ENCODE measurements around the gene CAMTA2.

The CAMTA2 gene

GRCh38 chr17:5000237-5000639 lies 12.8 kb upstream of the CAMTA2 start:
- H3K27me3 ChIP-seq (ENCODE audit: control insufficient read depth, insufficient read depth, low read length): no peaks in the 10 kb centered on the region
- no peak for DNase-seq (ENCODE audit: low read depth, low spot score)
- no peaks in the 10 kb centered on the region for H3K9me3 ChIP-seq (ENCODE audit: control insufficient read depth, insufficient read depth, low read length)
- H3K4me1 ChIP-seq (ENCODE audit: control insufficient read depth, insufficient read depth, low read length): 0 out of 2 replicates have a peak, but pooled peaks cover 2% of the 10 kb centered on the region
- WGBS (ENCODE audit: insufficient coverage, insufficient read length): no CpG with 5 or more reads among the region's 11 CpGs
- H3K36me3 ChIP-seq (ENCODE audit: control insufficient read depth, insufficient read depth, low read length): peaks cover 37% of the 10 kb centered on the region
- no peak overlapping the region for H3K27ac ChIP-seq (ENCODE audit: low read length)
- H3K4me3 ChIP-seq (ENCODE audit: low read length): no peak overlapping the region

DNA sequence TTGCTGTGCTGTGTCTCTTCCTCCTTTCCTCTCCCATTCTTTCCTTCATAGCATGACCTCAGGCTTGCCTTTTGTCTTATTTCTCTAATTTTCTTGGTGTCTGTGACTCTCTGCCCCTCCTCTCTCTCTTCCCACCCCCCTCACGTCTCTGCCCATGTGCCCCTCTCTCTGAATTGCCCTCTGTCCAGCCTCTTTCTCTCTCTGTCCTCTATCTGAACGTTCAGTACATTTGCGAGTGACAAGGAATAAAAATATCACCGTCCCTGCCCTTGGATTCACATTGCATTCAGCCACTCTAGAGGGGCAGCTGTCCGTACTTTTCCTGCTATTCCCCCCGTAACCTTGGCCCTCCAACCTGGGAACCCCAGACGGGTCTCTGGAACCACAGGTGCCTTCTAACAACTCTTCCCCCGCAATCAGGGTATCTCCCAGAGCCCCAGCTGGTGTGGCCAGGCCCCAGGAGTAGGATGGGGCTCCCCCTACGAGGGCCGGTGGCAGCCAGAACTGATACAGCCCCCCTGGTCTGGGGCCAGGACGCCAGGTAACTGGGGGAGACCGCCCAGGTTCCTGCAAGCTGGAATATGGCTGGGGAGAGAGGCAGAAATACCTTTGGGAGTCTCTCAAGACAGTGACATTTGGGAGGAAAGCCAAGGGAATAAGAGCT lies 12.1 kb upstream of the CAMTA2 start:
- no CpG with 5 or more reads among the region's 12 CpGs for WGBS (ENCODE audit: insufficient coverage, insufficient read length)

GRCh38 chr17:4998732-4999429 lies 11.4 kb upstream of the CAMTA2 start:
- H3K27ac ChIP-seq (ENCODE audit: low read length): no peak overlapping the region

More for the DNA sequence above, 12.1 kb upstream of the CAMTA2 start:
- Histone ChIP-seq H3K27me3 (ENCODE audit: control insufficient read depth, insufficient read depth, low read length) (no peaks in the 10 kb centered on the region), H3K9me3 (ENCODE audit: control insufficient read depth, insufficient read depth, low read length) (no peaks in the 10 kb centered on the region), H3K4me1 (ENCODE audit: control insufficient read depth, insufficient read depth, low read length) (0 out of 2 replicates have a peak, but pooled peaks cover 2% of the 10 kb centered on the region), H3K36me3 (ENCODE audit: control insufficient read depth, insufficient read depth, low read length) (peaks cover 30% of the 10 kb centered on the region), H3K27ac (ENCODE audit: low read length) (no peak overlapping the region), H3K4me3 (ENCODE audit: low read length) (no peak overlapping the region)
- no peak for DNase-seq (ENCODE audit: low read depth, low spot score)

GRCh38 chr17:4998027-4998731 lies 10.7 kb upstream of the CAMTA2 start:
- H3K4me3 ChIP-seq (ENCODE audit: low read length): peak overlapping the region; percentile 71
- DNase-seq (ENCODE audit: low read depth, low spot score): no peak
- no CpG with 5 or more reads among the region's 55 CpGs for WGBS (ENCODE audit: insufficient coverage, insufficient read length)
- H3K27ac ChIP-seq (ENCODE audit: low read length): no peak overlapping the region
- H3K4me1 ChIP-seq (ENCODE audit: control insufficient read depth, insufficient read depth, low read length): 0 out of 2 replicates have a peak, but pooled peaks cover 2% of the 10 kb centered on the region
- no peaks in the 10 kb centered on the region for H3K9me3 ChIP-seq (ENCODE audit: control insufficient read depth, insufficient read depth, low read length)
- peaks cover 17% of the 10 kb centered on the region for H3K36me3 ChIP-seq (ENCODE audit: control insufficient read depth, insufficient read depth, low read length)
- H3K27me3 ChIP-seq (ENCODE audit: control insufficient read depth, insufficient read depth, low read length): no peaks in the 10 kb centered on the region

More at GRCh38 chr17:4998732-4999429, 11.4 kb upstream of the CAMTA2 start:
- no peaks in the 10 kb centered on the region for H3K27me3 ChIP-seq (ENCODE audit: control insufficient read depth, insufficient read depth, low read length)
- H3K9me3 ChIP-seq (ENCODE audit: control insufficient read depth, insufficient read depth, low read length): no peaks in the 10 kb centered on the region
- no peak for DNase-seq (ENCODE audit: low read depth, low spot score)
- 0 out of 2 replicates have a peak, but pooled peaks cover 2% of the 10 kb centered on the region for H3K4me1 ChIP-seq (ENCODE audit: control insufficient read depth, insufficient read depth, low read length)
- WGBS (ENCODE audit: insufficient coverage, insufficient read length): no CpG with 5 or more reads among the region's 14 CpGs
- peaks cover 23% of the 10 kb centered on the region for H3K36me3 ChIP-seq (ENCODE audit: control insufficient read depth, insufficient read depth, low read length)
- H3K4me3 ChIP-seq (ENCODE audit: low read length): peak overlapping the region; percentile 71

- DNase-seq (ENCODE audit: low read depth, low spot score): peak; percentile 60
- H3K36me3 ChIP-seq (ENCODE audit: control insufficient read depth, insufficient read depth, low read length): peaks cover 13% of the 10 kb centered on the region
- H3K27ac ChIP-seq (ENCODE audit: low read length): no peak within 1 kb of the TSS
- H3K27me3 ChIP-seq (ENCODE audit: control insufficient read depth, insufficient read depth, low read length): no peaks in the 10 kb centered on the region
- WGBS (ENCODE audit: insufficient coverage, insufficient read length): no CpG with 5 or more reads among the region's 93 CpGs
- H3K4me1 ChIP-seq (ENCODE audit: control insufficient read depth, insufficient read depth, low read length): 0 out of 2 replicates have a peak, but pooled peaks cover 2% of the 10 kb centered on the region
- H3K4me3 ChIP-seq (ENCODE audit: low read length): peak within 1 kb of the TSS; percentile 71
- no peaks in the 10 kb centered on the region for H3K9me3 ChIP-seq (ENCODE audit: control insufficient read depth, insufficient read depth, low read length)
Measured at GRCh38 chr17:4997302-4998026, 10.0 kb upstream of the CAMTA2 start, which contains the start of the genes INCA1 and KIF1C. INCA1 (minus strand) TSS chr17:4997522; CDS start chr17:4994437, 3,085 bp downstream. KIF1C (plus strand) TSS chr17:4997950; CDS start chr17:5000247, 2,297 bp downstream.

GRCh38 chr17:4994081-4994595 lies 6.7 kb upstream of the CAMTA2 start:
- H3K9me3 ChIP-seq (ENCODE audit: control insufficient read depth, insufficient read depth, low read length): no peaks in the 10 kb centered on the region
- H3K36me3 ChIP-seq (ENCODE audit: control insufficient read depth, insufficient read depth, low read length): no peaks in the 10 kb centered on the region
- no peak overlapping the region for H3K27ac ChIP-seq (ENCODE audit: low read length)
- WGBS (ENCODE audit: insufficient coverage, insufficient read length): no CpG with 5 or more reads among the region's 6 CpGs
- H3K4me1 ChIP-seq (ENCODE audit: control insufficient read depth, insufficient read depth, low read length): no peaks in the 10 kb centered on the region
- H3K27me3 ChIP-seq (ENCODE audit: control insufficient read depth, insufficient read depth, low read length): no peaks in the 10 kb centered on the region
- no peak overlapping the region for H3K4me3 ChIP-seq (ENCODE audit: low read length)
- no peak for DNase-seq (ENCODE audit: low read depth, low spot score)

- H3K27ac ChIP-seq (ENCODE audit: low read length): no peak overlapping the region
Measured at GRCh38 chr17:4987767-4988567, 492 bp upstream of the CAMTA2 start.

GRCh38 chr17:4986403-4986802 lies 1.1 kb downstream of the CAMTA2 start:
- Histone ChIP-seq H3K4me1 (ENCODE audit: control insufficient read depth, insufficient read depth, low read length) (no peaks in the 10 kb centered on the region), H3K4me3 (ENCODE audit: low read length) (peak overlapping the region; percentile 74; the same call in 1 of the 2 replicates), H3K36me3 (ENCODE audit: control insufficient read depth, insufficient read depth, low read length) (no peaks in the 10 kb centered on the region), H3K27ac (ENCODE audit: low read length) (no peak overlapping the region), H3K27me3 (ENCODE audit: control insufficient read depth, insufficient read depth, low read length) (no peaks in the 10 kb centered on the region), H3K9me3 (ENCODE audit: control insufficient read depth, insufficient read depth, low read length) (no peaks in the 10 kb centered on the region)
- no peak for DNase-seq (ENCODE audit: low read depth, low spot score)
- no CpG with 5 or more reads among the region's 5 CpGs for WGBS (ENCODE audit: insufficient coverage, insufficient read length)

More at GRCh38 chr17:4987767-4988567, 492 bp upstream of the CAMTA2 start:
- WGBS (ENCODE audit: insufficient coverage, insufficient read length): no CpG with 5 or more reads among the region's 30 CpGs
- Histone ChIP-seq H3K36me3 (ENCODE audit: control insufficient read depth, insufficient read depth, low read length) (no peaks in the 10 kb centered on the region), H3K4me1 (ENCODE audit: control insufficient read depth, insufficient read depth, low read length) (no peaks in the 10 kb centered on the region), H3K4me3 (ENCODE audit: low read length) (peak overlapping the region; percentile 74; the same call in 1 of the 2 replicates), H3K9me3 (ENCODE audit: control insufficient read depth, insufficient read depth, low read length) (no peaks in the 10 kb centered on the region), H3K27me3 (ENCODE audit: control insufficient read depth, insufficient read depth, low read length) (no peaks in the 10 kb centered on the region)
- no peak for DNase-seq (ENCODE audit: low read depth, low spot score)

GRCh38 chr17:4982305-4982704 lies 5.2 kb downstream of the CAMTA2 start:
- H3K27me3 ChIP-seq (ENCODE audit: control insufficient read depth, insufficient read depth, low read length): no peaks in the 10 kb centered on the region
- H3K27ac ChIP-seq (ENCODE audit: low read length): no peak overlapping the region
- no peaks in the 10 kb centered on the region for H3K4me1 ChIP-seq (ENCODE audit: control insufficient read depth, insufficient read depth, low read length)
- H3K4me3 ChIP-seq (ENCODE audit: low read length): no peak overlapping the region
- H3K36me3 ChIP-seq (ENCODE audit: control insufficient read depth, insufficient read depth, low read length): no peaks in the 10 kb centered on the region
- no CpG with 5 or more reads among the region's 5 CpGs for whole genome bisulfite sequencing (ENCODE audit: insufficient coverage, insufficient read length)
- no peaks in the 10 kb centered on the region for H3K9me3 ChIP-seq (ENCODE audit: control insufficient read depth, insufficient read depth, low read length)
- no peak for DNase-seq (ENCODE audit: low read depth, low spot score)
